Choroid plexus epithelial cell (primary cell): ENCODE data around the gene DNAH7.

ENCODE experiments used
- DNase-seq: peaks from one replicate; pipeline ENCODE4 v3.0.0-alpha.2; 2010; ENCODE audit warnings: low read depth
- H3K4me3 ChIP-seq: 2 replicates; pipeline ENCODE4 v1.5.1; 2011; ENCODE audit warnings: low read depth, mild to moderate bottlenecking, control low read depth, low read length, moderate library complexity
- CTCF ChIP-seq: conservative IDR thresholded peaks from 2 replicates; pipeline ENCODE4 v1.5.1; 2011; ENCODE audit warnings: low read depth, mild to moderate bottlenecking, control low read depth, inconsistent platforms, low read length, moderate library complexity

The DNAH7 gene

GRCh38 chr2:195727106-195727505 is 341.5 kb downstream of the DNAH7 start:
- TF ChIP-seq CTCF, result no peak
- no peak overlapping the region for H3K4me3 ChIP-seq
- no peak for DNase-seq

- DNase-seq, result no peak
- no peak overlapping the region for H3K4me3 ChIP-seq
- no peak for TF ChIP-seq CTCF
Observed at GRCh38 chr2:195722075-195722474, 346.6 kb downstream of the DNAH7 start.

GRCh38 chr2:195721042-195721441 is 347.6 kb downstream of the DNAH7 start:
- H3K4me3 ChIP-seq, result no peak overlapping the region
- no peak for DNase-seq
- no peak for TF ChIP-seq CTCF

GRCh38 chr2:195716466-195716865 is 352.2 kb downstream of the DNAH7 start:
- DNase-seq, result no peak
- H3K4me3 ChIP-seq, result no peak overlapping the region
- TF ChIP-seq CTCF, result no peak

- no peak overlapping the region for H3K4me3 ChIP-seq
- DNase-seq, result no peak
- no peak for TF ChIP-seq CTCF
Observed at GRCh38 chr2:195711478-195711877, 357.2 kb downstream of the DNAH7 start.

- peak; percentile 85 for DNase-seq
- no peak for TF ChIP-seq CTCF
- H3K4me3 ChIP-seq, result no peak overlapping the region
Observed at GRCh38 chr2:195709901-195710806, 358.5 kb downstream of the DNAH7 start.
